IMR-90 (cell line): ENCODE results near the gene HOXB9. TPM values are rescaled to one million over a fixed set of nuclear protein-coding genes. Genes with fewer than 3 reads are reported as not detected.

Experiments used
- ATAC-seq: fragments of 200-7000 bp; cut with Tn5 transposase; 2 replicates; pipeline ENCODE4 v1.9.1; 2020; ENCODE audit warnings: low read depth, mild to moderate bottlenecking, moderate library complexity
- BruUV-seq: library from RNA; stranded (reverse); fragments of 400-500 nt; replicated peaks from 2 replicates; lab custom pipeline; 2021; lab: Mats Ljungman, UMichigan
- CTCF ChIA-PET: fragments of 300-600 bp; formaldehyde crosslinking; extraction: SDS; loops from one replicate; lab custom pipeline; 2021; ENCODE audit warnings: antibody characterized with exemption; lab: Yijun Ruan, JAX
- POLR2A ChIA-PET: fragments of 300-600 bp; sonication (Branson Sonifier 250); formaldehyde crosslinking; loops from one replicate; lab custom pipeline; 2022; ENCODE audit warnings: antibody characterized with exemption; ENCODE audit not compliant: unreplicated experiment; lab: Charles Lee
- DNase-seq: peaks from one replicate; pipeline ENCODE4 v3.0.0; 2013
- H2AFZ ChIP-seq: replicated peaks from 2 replicates; pipeline ENCODE3; 2013; ENCODE audit warnings: low read length, mild to moderate bottlenecking; ENCODE audit not compliant: poor library complexity
- H2AK5ac ChIP-seq: 2 replicates; pipeline ENCODE4 v1.6.1; 2013; ENCODE audit warnings: low read depth, low read length, inconsistent platforms
- H2AK9ac ChIP-seq: replicated peaks from 2 replicates; pipeline ENCODE3; 2013; ENCODE audit warnings: mild to moderate bottlenecking, low read depth, low read length, moderate library complexity; ENCODE audit not compliant: poor library complexity
- H2BK120ac ChIP-seq: 2 replicates; pipeline ENCODE4 v1.6.1; 2013; ENCODE audit warnings: low read depth, low read length, inconsistent platforms
- H2BK15ac ChIP-seq: 3 replicates; pipeline ENCODE4 v1.6.1; 2013; ENCODE audit warnings: low read depth, low read length, inconsistent platforms
- H2BK20ac ChIP-seq: 2 replicates; pipeline ENCODE4 v1.6.1; 2013; ENCODE audit warnings: low read depth, mild to moderate bottlenecking, inconsistent platforms, low read length, moderate library complexity
- H2BK5ac ChIP-seq: 2 replicates; pipeline ENCODE4 v1.6.1; 2013; ENCODE audit warnings: mild to moderate bottlenecking, low read depth, low read length, inconsistent platforms; ENCODE audit not compliant: poor library complexity, severe bottlenecking
- H3K14ac ChIP-seq: replicated peaks from 2 replicates; pipeline ENCODE4 v1.6.1; 2013; ENCODE audit warnings: low read depth, low read length, inconsistent platforms
- H3K18ac ChIP-seq: 2 replicates; pipeline ENCODE4 v1.6.1; 2013; ENCODE audit warnings: low read depth, low read length, control low read depth
- H3K23ac ChIP-seq: 2 replicates; pipeline ENCODE4 v1.6.1; 2013; ENCODE audit warnings: low read depth, low read length, inconsistent platforms
- H3K27ac ChIP-seq: 2 replicates; pipeline ENCODE4 v1.5.1; 2013; ENCODE audit warnings: mild to moderate bottlenecking, control low read depth, low read length; ENCODE audit not compliant: insufficient read depth
- H3K27me3 ChIP-seq: 2 replicates; pipeline ENCODE4 v1.6.1; 2013; ENCODE audit warnings: low read length; ENCODE audit not compliant: control insufficient read depth, insufficient read depth
- H3K36me3 ChIP-seq: 2 replicates; pipeline ENCODE4 v1.6.1; 2013; ENCODE audit warnings: low read length, mixed read lengths; ENCODE audit not compliant: control insufficient read depth, insufficient read depth
- H3K4ac ChIP-seq: 2 replicates; pipeline ENCODE4 v1.6.1; 2013; ENCODE audit warnings: low read depth, low read length, inconsistent platforms
- H3K4me1 ChIP-seq: 2 replicates; pipeline ENCODE4 v1.6.1; 2013; ENCODE audit warnings: low read length, mixed read lengths; ENCODE audit not compliant: control insufficient read depth, insufficient read depth
- H3K4me2 ChIP-seq: 2 replicates; pipeline ENCODE4 v1.6.1; 2013; ENCODE audit warnings: low read depth, mild to moderate bottlenecking, control low read depth, low read length, moderate library complexity
- H3K4me3 ChIP-seq: 2 replicates; pipeline ENCODE4 v1.5.1; 2013; ENCODE audit warnings: low read depth, mild to moderate bottlenecking, control low read depth, low read length, moderate library complexity; ENCODE audit not compliant: insufficient read depth
- H3K56ac ChIP-seq: 2 replicates; pipeline ENCODE4 v1.6.1; 2013; ENCODE audit warnings: low read length, inconsistent platforms; ENCODE audit not compliant: insufficient read depth; ENCODE audit errors: extremely low read depth
- H3K79me1 ChIP-seq, 2 experiments: 2 replicates each; pipeline ENCODE4 v1.6.1; 2013; ENCODE audit warnings: low read length in 2 of 2, inconsistent platforms in 1 of 2, low read depth in 1 of 2
- H3K9ac ChIP-seq: 2 replicates; pipeline ENCODE4 v1.6.1; 2013; ENCODE audit warnings: low read depth, low read length, control low read depth
- H3K9me1 ChIP-seq: 2 replicates; pipeline ENCODE4 v1.6.1; 2013; ENCODE audit warnings: low read length, inconsistent platforms; ENCODE audit not compliant: insufficient read depth
- H3K9me3 ChIP-seq: 2 replicates; pipeline ENCODE4 v1.6.1; 2013; ENCODE audit warnings: low read length; ENCODE audit not compliant: control insufficient read depth, insufficient read depth
- H4K20me1 ChIP-seq: 2 replicates; pipeline ENCODE4 v1.6.1; 2013; ENCODE audit warnings: low read length, inconsistent platforms; ENCODE audit not compliant: insufficient read depth
- H4K5ac ChIP-seq: 2 replicates; pipeline ENCODE4 v1.6.1; 2013; ENCODE audit warnings: mild to moderate bottlenecking, low read depth, low read length, control low read depth
- H4K8ac ChIP-seq, 2 experiments: 2 replicates each; pipeline ENCODE4 v1.6.1; 2013; ENCODE audit warnings: low read depth in 2 of 2, low read length in 2 of 2, control low read depth in 1 of 2, inconsistent platforms in 1 of 2
- H4K91ac ChIP-seq: 2 replicates; pipeline ENCODE4 v1.6.1; 2013; ENCODE audit warnings: low read depth, low read length, inconsistent platforms; ENCODE audit not compliant: insufficient read depth
- BHLHE40 ChIP-seq: fragments of 150-350 bp; IDR thresholded peaks from 2 replicates; pipeline ENCODE4 v1.6.1; 2016; ENCODE audit warnings: mild to moderate bottlenecking, low read depth, low read length
- CEBPB ChIP-seq: IDR thresholded peaks from 2 replicates; pipeline ENCODE4 v1.6.1; 2012; ENCODE audit warnings: low read depth, low read length, improper control_type of control experiment
- CHD1 ChIP-seq: IDR thresholded peaks from 2 replicates; pipeline ENCODE4 v1.6.1; 2012; ENCODE audit warnings: low read depth, low read length, improper control_type of control experiment
- ELK1 ChIP-seq: fragments of 150-350 bp; IDR thresholded peaks from 2 replicates; pipeline ENCODE4 v1.6.1; 2016; ENCODE audit warnings: low read depth, mild to moderate bottlenecking, low read length, moderate library complexity, borderline replicate concordance
- MAFK ChIP-seq: IDR thresholded peaks from 2 replicates; pipeline ENCODE4 v1.6.1; 2012; ENCODE audit warnings: low read depth, low read length, improper control_type of control experiment
- MAZ ChIP-seq: IDR thresholded peaks from 2 replicates; pipeline ENCODE4 v1.6.1; 2012; ENCODE audit warnings: low read depth, mild to moderate bottlenecking, low read length, improper control_type of control experiment, moderate library complexity, borderline replicate concordance
- MXI1 ChIP-seq: IDR thresholded peaks from 2 replicates; pipeline ENCODE4 v1.6.1; 2012; ENCODE audit warnings: low read depth, mild to moderate bottlenecking, low read length, moderate library complexity, borderline replicate concordance
- NFE2L2 ChIP-seq: fragments of 150-350 bp; IDR thresholded peaks from 2 replicates; pipeline ENCODE4 v1.6.1; 2016; ENCODE audit warnings: low read depth, mild to moderate bottlenecking, low read length
- POLR2A ChIP-seq: IDR thresholded peaks from 2 replicates; pipeline ENCODE4 v1.6.1; 2012; ENCODE audit warnings: mild to moderate bottlenecking, low read depth, low read length
- RAD21 ChIP-seq: IDR thresholded peaks from 2 replicates; pipeline ENCODE4 v1.6.1; 2012; ENCODE audit warnings: low read length, improper control_type of control experiment
- RCOR1 ChIP-seq: IDR thresholded peaks from 2 replicates; pipeline ENCODE4 v1.6.1; 2012; ENCODE audit warnings: mild to moderate bottlenecking, low read length, improper control_type of control experiment; ENCODE audit not compliant: insufficient replicate concordance
- RFX5 ChIP-seq: IDR thresholded peaks from 2 replicates; pipeline ENCODE4 v1.8.0; 2012; ENCODE audit warnings: low read depth, mild to moderate bottlenecking, low read length, moderate library complexity
- SMC3 ChIP-seq: fragments of 150-350 bp; IDR thresholded peaks from 2 replicates; pipeline ENCODE4 v1.6.1; 2016; ENCODE audit warnings: low read depth, mild to moderate bottlenecking, antibody characterized with exemption, low read length, moderate library complexity
- USF2 ChIP-seq: fragments of 150-350 bp; IDR thresholded peaks from 2 replicates; pipeline ENCODE4 v1.6.1; 2017; ENCODE audit warnings: mild to moderate bottlenecking, antibody characterized with exemption, low read length, low read depth
- WGBS, 2 experiments: methylation state at CpG; one replicate each; pipeline versions ENCODE4 v1.1.5 to v1.1.7; 2013; ENCODE audit warnings: missing lambda C conversion rate in 2 of 2; ENCODE audit not compliant: insufficient read length in 1 of 2; ENCODE audit errors: extremely low coverage in 2 of 2; 5-methylcytosine and 5-hydroxymethylcytosine counted together
- dilution Hi-C: fragments of 300-500 bp; cut with HindIII; formaldehyde crosslinking; loops from one replicate; pipeline ENCODE4 v1.14.3; 2018; ENCODE audit warnings: low sequenced_read_pairs; ENCODE audit not compliant: unreplicated experiment
- in situ Hi-C: fragments of 300-500 bp; cut with MboI; formaldehyde crosslinking; loops from 3 replicates; pipeline ENCODE4 v1.14.3; 2019; ENCODE audit warnings: low sequenced_read_pairs, inconsistent platforms, mixed read lengths
- intact Hi-C: fragments of 100-400 bp; cut with micrococcal nuclease; formaldehyde crosslinking; loops from 2 replicates; pipeline ENCODE4 v1.10.0; 2022
- polyA plus RNA-seq, 3 experiments: library from polyadenylated mRNA; depleted of rRNA; stranded (reverse); fragments of >200 nt; gene quantifications; 2 replicates each; pipeline ENCODE4 v1.2.3, GENCODE V29; 2012; ENCODE audit warnings: low replicate concordance in 1 of 3
- total RNA-seq: library from RNA; depleted of rRNA; stranded (reverse); fragments of >200 nt; gene quantifications from 2 replicates; pipeline ENCODE4 v1.2.3, GENCODE V29; 2012
- TF ChIP-seq, protein P1 (sequence below): conservative IDR thresholded peaks from 2 replicates; pipeline ENCODE4 v1.5.1; 2012; ENCODE audit warnings: mild to moderate bottlenecking, low read depth, low read length, improper control_type of control experiment

The HOXB9 gene
- total and polyA plus RNA-seq, 2 of the 4 experiments (the other 2 are of a cell fraction): 0.05 TPM; not detected in 1

DNA sequence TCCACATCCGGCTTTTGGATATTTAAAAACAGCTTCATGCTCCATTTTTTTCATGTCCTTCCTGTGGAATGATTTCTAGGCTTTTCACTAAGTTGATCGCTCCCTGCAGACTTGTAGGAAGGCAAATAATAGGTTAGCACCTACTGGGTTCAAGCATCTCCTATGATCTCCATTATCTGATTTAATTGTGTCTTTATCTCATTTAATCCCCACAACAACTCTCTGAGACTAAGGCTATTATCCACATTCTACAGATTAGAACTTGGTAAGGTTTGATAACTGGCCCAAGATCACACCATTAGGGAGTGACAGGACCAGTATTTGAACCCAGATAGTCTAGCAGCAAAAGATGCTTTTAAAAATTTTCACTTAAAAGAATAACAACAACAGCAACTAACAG, 46.2 kb upstream of the HOXB9 start:
- Histone ChIP-seq H4K5ac (no peak overlapping the region), H3K23ac (no peak overlapping the region), H2BK5ac (no peak overlapping the region), H3K4me2 (peak overlapping the region; percentile 74; the same call in 1 of the 2 replicates), H4K8ac (no peak overlapping the region), H3K79me1 (no peaks in the 10 kb centered on the region), H3K27ac (no peak overlapping the region), H2AK5ac (no peak overlapping the region), H3K9ac (no peak overlapping the region), H3K36me3 (no peaks in the 10 kb centered on the region), H4K91ac (no peak overlapping the region), H3K18ac (no peak overlapping the region), H3K56ac (no peak overlapping the region), H2AK9ac (no peak overlapping the region), H3K9me1 (no peaks in the 10 kb centered on the region), H4K20me1 (no peaks in the 10 kb centered on the region), H3K14ac (no peak overlapping the region), H3K4me1 (no peaks in the 10 kb centered on the region), H2AFZ (no peak overlapping the region), H3K27me3 (peaks cover 30% of the 10 kb centered on the region), H2BK20ac (no peak overlapping the region), H3K4me3 (no peak overlapping the region), H2BK120ac (no peak overlapping the region), H2BK15ac (no peak overlapping the region), H3K4ac (no peak overlapping the region), H3K9me3 (no peaks in the 10 kb centered on the region)
- no TSS peak for BruUV-seq
- ChIA-PET CTCF (interaction anchor here (0.6 to 1.7 kb wide), 8 partner anchors 23 to 212 kb away, joined by 3 to 9 read pairs (median 4); no protein-coding TSS in a partner anchor), POLR2A (no interaction called here)
- dilution Hi-C loops (no loop called here), in situ Hi-C loops (no loop called here), intact Hi-C loops (no loop called here)
- TF ChIP-seq MXI1 (no peak), ELK1 (no peak), CEBPB (no peak), RAD21 (no peak), POLR2A (no peak), RFX5 (no peak), MAZ (no peak), USF2 (no peak), MAFK (no peak), CHD1 (no peak), SMC3 (no peak), BHLHE40 (no peak), NFE2L2 (no peak), RCOR1 (no peak)
- TF ChIP-seq, protein P1, sequence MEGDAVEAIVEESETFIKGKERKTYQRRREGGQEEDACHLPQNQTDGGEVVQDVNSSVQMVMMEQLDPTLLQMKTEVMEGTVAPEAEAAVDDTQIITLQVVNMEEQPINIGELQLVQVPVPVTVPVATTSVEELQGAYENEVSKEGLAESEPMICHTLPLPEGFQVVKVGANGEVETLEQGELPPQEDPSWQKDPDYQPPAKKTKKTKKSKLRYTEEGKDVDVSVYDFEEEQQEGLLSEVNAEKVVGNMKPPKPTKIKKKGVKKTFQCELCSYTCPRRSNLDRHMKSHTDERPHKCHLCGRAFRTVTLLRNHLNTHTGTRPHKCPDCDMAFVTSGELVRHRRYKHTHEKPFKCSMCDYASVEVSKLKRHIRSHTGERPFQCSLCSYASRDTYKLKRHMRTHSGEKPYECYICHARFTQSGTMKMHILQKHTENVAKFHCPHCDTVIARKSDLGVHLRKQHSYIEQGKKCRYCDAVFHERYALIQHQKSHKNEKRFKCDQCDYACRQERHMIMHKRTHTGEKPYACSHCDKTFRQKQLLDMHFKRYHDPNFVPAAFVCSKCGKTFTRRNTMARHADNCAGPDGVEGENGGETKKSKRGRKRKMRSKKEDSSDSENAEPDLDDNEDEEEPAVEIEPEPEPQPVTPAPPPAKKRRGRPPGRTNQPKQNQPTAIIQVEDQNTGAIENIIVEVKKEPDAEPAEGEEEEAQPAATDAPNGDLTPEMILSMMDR: no peak
- ATAC-seq (no peak), DNase-seq (no peak)
- no CpG with 5 or more reads among the region's 2 CpGs for WGBS, 2 experiments
